ENCODE data around the gene TRAPPC2L.
"Not testable (repeated sequence)": the region's sequence is repeated elsewhere in the genome, so short reads cannot be mapped to it uniquely, and the experiment has no call there.

Gene TRAPPC2L

GRCh38 chr16:88821168-88821850, 35.6 kb upstream of the TRAPPC2L start:
- Histone ChIP-seq H3F3A (ENCODE audit: insufficient read depth, low read length) (no peaks in the 10 kb centered on the region), H3K4me3 (ENCODE audit: low read length) (no peak overlapping the region), H4K20me1 (ENCODE audit: insufficient read depth, low read length) (no peaks in the 10 kb centered on the region), H3K27ac (ENCODE audit: low read length) (no peak overlapping the region), H3K9ac (ENCODE audit: low read length) (no peak overlapping the region), H3K79me2 (ENCODE audit: low read length) (no peaks in the 10 kb centered on the region), H2AFZ (ENCODE audit: low read length) (no peak overlapping the region), H3K36me3 (replicated peaks; ENCODE audit: insufficient read depth, low read length) (no peaks in the 10 kb centered on the region), H3K9me2 (replicated peaks; ENCODE audit: insufficient read depth, low read length) (no peaks in the 10 kb centered on the region), H3K4me2 (ENCODE audit: low read depth, low read length) (no peak overlapping the region), H3K9me3 (replicated peaks; ENCODE audit: insufficient read depth, low read length) (no peaks in the 10 kb centered on the region), H3K27me3 (replicated peaks; ENCODE audit: insufficient read depth, low read length) (no peaks in the 10 kb centered on the region), H3K4me1 (ENCODE audit: low read length) (no peaks in the 10 kb centered on the region)
- TF ChIP-seq EZH2 (optimal IDR thresholded peaks at IDR 0.05; ENCODE audit: low read depth, low read length), result no peak
- TF ChIP-seq CTCF (IDR thresholded peaks at IDR 0.05; ENCODE audit: low read length), result peak; percentile 32
- no peak for TF ChIP-seq EZH2phosphoT487 (IDR thresholded peaks at IDR 0.05; ENCODE audit: low read length)
- DNase-seq, result no peak

- Histone ChIP-seq H3K4me1 (ENCODE audit: low read length) (no peaks in the 10 kb centered on the region), H3K79me2 (ENCODE audit: low read length) (no peaks in the 10 kb centered on the region), H3K9ac (ENCODE audit: low read length) (no peak overlapping the region), H4K20me1 (ENCODE audit: insufficient read depth, low read length) (no peaks in the 10 kb centered on the region), H3K27ac (ENCODE audit: low read length) (no peak overlapping the region), H3K4me3 (ENCODE audit: low read length) (no peak overlapping the region), H3K36me3 (replicated peaks; ENCODE audit: insufficient read depth, low read length) (no peaks in the 10 kb centered on the region), H2AFZ (ENCODE audit: low read length) (no peak overlapping the region), H3K9me2 (replicated peaks; ENCODE audit: insufficient read depth, low read length) (no peaks in the 10 kb centered on the region), H3F3A (ENCODE audit: insufficient read depth, low read length) (no peaks in the 10 kb centered on the region), H3K9me3 (replicated peaks; ENCODE audit: insufficient read depth, low read length) (no peaks in the 10 kb centered on the region), H3K27me3 (replicated peaks; ENCODE audit: insufficient read depth, low read length) (no peaks in the 10 kb centered on the region), H3K4me2 (ENCODE audit: low read depth, low read length) (no peak overlapping the region)
- TF ChIP-seq EZH2phosphoT487 (IDR thresholded peaks at IDR 0.05; ENCODE audit: low read length) (no peak), CTCF (IDR thresholded peaks at IDR 0.05; ENCODE audit: low read length) (no peak), EZH2 (optimal IDR thresholded peaks at IDR 0.05; ENCODE audit: low read depth, low read length) (no peak)
- DNase-seq, result no peak
Observed at GRCh38 chr16:88822281-88823040, 34.5 kb upstream of the TRAPPC2L start.

GRCh38 chr16:88823646-88824045, 33.3 kb upstream of the TRAPPC2L start:
- not testable (repeated sequence) for H2AFZ ChIP-seq (ENCODE audit: low read length); H3F3A ChIP-seq (ENCODE audit: insufficient read depth, low read length); H3K4me1 ChIP-seq (ENCODE audit: low read length); H3K4me3 ChIP-seq (ENCODE audit: low read length); DNase-seq; H3K27ac ChIP-seq (ENCODE audit: low read length); H3K9me2 ChIP-seq (replicated peaks; ENCODE audit: insufficient read depth, low read length); H4K20me1 ChIP-seq (ENCODE audit: insufficient read depth, low read length); H3K9me3 ChIP-seq (replicated peaks; ENCODE audit: insufficient read depth, low read length); H3K9ac ChIP-seq (ENCODE audit: low read length); H3K79me2 ChIP-seq (ENCODE audit: low read length); H3K36me3 ChIP-seq (replicated peaks; ENCODE audit: insufficient read depth, low read length); H3K4me2 ChIP-seq (ENCODE audit: low read depth, low read length); H3K27me3 ChIP-seq (replicated peaks; ENCODE audit: insufficient read depth, low read length)
